Suppressor macrophage (primary cell): ENCODE results near the gene PTTG2.
A peak's percentile ranks its signal among the peaks of the same experiment; 100 is the strongest.
"Not testable (repeated sequence)": the region's sequence is repeated elsewhere in the genome, so short reads cannot be mapped to it uniquely, and the experiment has no call there.

Source experiments
- DNase-seq, 4 experiments: peaks; one replicate each; pipeline ENCODE4 v3.0.0-alpha.2; 2020 to 2022

The PTTG2 gene

GRCh38 chr4:37958932-37959331 is 1.3 kb upstream of the PTTG2 start:
- DNase-seq = no peak

DNA sequence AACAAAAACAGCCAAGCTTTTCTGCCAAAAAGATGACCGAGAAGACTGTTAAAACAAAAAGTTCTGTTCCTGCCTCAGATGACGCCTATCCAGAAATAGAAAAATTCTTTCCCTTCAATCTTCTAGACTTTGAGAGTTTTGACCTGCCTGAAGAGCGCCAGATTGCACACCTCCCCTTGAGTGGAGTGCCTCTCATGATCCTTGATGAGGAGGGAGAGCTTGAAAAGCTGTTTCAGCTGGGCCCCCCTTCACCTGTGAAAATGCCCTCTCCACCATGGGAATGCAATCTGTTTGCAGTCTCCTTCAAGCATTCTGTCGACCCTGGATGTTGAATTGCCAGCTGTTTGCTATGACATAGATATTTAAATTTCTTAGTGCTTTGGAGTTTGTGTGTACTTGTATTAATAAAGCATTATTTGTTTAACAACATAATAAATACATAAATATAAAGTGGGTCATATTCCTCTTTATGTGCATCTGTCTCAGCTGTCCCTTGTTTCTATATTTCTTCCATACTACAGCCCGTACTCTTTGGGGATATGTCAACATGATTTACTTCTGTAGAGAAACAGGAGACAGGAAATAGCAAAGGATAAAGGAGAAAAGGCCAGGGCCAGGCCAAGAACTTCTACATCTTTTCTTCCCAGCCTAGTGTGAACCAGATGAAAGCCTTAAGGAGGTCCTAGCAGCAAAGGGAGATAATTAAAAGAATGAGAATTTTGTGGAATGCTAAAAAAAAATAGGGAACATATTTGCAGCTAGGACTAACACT is 667 bp downstream of the PTTG2 start:
- DNase-seq = no peak

DNA sequence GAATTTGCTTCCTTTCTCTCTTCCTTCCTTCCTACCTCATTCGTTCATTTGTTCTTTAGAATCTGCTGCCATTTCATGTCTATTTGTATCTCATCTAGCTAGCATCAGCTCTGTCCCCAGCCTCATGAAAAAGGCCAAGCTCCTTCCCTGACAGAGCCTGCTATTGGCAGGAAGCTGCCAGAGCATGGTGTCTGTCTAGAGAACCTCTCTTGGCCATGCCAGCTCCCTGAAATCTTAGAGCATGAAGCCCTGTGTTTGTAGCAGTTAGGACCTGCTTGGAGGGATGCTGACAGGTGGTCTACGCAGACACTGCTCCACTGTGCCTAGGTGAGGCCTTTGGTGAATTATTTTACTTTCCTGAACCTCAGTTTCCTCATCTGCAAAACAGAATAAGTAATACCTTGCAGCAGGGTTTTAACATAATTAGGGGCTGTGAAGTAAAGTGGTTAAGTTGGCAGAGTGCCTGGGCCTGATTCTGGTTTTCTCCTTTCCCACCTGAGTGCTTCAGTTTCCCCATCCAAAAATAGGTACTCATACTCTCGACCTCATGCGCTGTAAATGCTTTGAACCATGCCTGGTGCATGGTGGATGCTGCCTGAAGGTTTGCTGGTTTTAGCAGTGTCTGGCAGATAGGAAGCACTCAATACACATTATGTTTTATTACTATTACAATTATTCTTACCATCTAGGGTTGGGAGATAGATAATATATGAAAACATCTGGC is 4.7 kb downstream of the PTTG2 start:
- no peak for DNase-seq

DNA sequence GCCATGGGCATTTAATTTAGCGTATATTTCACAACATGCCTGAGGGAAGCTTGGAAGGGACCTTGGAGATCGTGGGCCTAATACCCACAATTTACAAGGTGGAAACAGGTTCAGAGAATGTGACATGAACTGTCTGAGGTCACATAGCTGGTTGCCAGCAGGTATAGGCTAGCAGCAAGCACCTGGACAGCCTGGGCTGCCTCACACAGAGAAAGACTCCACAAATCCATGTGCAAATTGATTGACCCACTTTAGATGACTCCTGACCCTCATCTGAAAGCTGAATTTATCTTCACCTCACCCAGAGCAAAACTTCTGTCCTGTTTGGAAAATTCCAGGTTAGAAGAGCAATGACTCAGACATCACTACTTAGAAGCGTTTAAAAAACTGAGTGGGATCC is 5.8 kb downstream of the PTTG2 start:
- DNase-seq = no peak

DNA sequence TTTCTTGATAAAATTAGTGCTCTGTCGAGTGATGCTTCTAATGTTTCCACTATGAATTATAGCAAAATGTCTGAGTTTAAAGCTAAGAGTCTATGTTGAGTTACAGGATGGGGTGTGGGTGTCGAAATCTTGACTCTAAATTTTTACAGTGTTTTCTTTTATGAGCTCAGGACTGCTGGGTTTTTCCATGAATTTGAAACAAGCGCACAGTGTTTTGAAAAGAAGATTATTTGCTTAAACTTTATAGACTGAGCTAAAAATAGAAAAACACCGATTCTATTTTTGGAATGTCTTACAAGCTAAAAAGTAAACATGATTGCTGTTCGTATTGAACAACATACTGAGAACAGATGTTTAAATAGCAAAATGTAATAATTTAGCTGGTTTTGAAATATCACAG is 7.5 kb downstream of the PTTG2 start:
- DNase-seq = no peak

DNA sequence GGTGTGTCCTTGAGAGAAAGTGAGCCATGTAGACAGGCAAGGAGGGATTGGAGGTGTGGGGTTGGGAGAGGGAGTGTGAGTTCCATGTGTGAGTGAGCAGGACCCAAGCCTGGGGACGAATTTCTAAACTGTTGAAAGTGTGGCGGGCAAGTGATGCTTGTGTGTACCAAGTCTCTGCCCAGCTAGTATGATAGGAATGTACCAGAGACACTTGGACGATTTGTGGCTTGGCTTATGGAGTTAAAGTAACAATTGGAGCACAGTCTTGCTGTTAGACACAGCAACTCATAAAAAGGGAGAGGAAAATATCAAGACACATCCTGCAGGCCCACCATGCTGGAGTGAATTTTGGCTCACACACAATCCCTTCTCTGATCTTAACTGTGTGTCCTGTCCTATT is 8.5 kb downstream of the PTTG2 start:
- no peak for DNase-seq

DNA sequence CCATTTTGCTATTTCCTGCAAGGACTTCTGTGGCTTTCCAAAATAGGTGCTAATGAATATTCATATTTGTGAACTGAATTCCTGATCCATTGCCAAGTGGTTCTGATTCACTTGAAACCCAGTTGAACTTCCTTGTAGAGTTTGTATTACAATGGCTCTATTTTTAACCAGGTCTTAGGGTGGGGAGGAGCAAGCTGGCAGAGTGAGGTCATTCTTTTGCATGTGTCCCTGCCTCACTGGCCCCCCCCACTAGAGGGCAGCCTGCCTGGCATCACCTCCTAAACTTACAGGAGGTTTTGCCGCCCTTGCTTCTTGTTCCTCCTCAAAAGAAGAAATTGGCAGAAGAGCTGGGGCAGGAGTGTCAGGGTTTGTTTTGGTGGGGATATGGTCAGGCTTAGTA is 10.5 kb downstream of the PTTG2 start:
- peak; percentile 85 to 93 (median 91) for DNase-seq

DNA sequence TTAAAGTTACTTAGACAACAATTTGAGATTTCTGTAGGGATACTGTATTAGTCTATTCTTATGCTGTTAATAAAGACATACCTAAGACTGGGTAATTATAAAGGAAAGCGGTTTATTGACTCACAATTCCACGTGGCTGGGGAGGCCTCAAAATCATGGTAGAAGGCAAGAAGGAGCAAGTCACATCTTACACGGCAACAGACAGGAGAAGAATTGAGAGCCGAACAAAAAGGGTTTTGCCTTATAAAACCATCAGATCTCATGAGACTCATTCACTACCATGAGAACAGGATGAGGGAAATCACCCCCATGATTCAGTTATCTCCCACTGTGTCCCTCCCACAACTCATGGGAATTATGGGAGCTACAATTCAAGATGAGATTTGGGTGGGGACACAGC is 11.0 kb downstream of the PTTG2 start:
- no peak for DNase-seq

DNA sequence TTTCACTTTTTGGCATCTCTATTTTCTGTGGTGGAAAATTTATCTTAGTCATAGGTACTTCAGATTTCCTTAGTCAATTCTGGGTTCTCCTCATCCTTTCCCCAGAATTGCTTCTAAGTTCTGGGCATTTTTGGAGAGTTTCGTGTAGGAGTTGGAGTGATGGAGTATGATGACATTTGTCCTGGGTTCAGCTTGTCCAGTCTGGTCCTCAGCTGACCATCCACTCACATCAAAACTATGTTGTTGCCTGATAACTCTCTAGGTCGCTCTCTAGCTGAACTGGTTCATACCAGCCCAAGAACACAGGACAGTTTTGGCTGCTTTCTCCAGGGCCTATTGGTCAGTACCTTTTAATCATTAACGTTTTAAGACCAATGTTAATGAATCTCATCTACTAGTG is 13.2 kb downstream of the PTTG2 start:
- DNase-seq = no peak

DNA sequence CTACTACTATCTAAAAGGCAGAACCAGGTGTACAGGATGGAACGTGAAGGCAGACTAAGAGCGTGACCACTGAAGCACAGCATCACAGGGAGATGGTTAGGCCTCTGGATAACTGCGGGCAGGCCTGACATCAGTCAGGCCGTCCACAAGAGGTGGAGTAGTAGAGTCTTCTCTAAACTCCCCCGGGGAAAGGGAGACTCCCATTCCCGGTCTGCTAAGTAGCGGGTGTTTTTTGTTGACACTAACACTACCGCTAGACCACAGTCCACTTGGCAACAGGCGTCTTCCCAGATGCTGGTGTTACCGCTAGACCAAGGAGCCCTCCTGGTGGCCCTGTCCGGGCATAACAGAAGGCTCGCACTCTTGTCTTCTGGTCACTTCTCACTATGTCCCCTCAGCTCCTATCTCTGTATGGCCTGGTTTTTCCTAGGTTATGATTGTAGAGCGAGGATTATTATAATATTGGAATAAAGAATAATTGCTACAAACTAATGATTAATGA is 15.2 kb downstream of the PTTG2 start:
- not testable (repeated sequence) for DNase-seq

DNA sequence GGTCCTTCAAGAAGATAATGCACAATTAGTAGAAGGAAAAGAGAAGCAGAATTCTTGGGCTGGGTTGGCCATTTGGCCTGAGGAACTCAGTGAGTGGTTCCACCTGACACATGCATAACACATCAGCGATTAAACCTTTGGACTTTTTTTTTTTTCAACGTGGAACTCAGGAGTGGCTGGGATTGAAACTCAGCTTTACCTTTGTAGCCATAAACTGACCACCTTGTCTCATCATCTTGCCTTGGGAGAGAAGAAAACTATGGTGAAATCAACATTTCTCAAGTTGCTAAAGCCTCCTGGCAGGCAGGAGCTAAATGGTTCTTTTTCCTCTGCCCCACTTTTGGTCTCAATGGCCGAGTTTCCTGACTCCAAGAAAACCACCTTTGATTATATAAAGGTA is 16.3 kb downstream of the PTTG2 start:
- DNase-seq = peak in 2 of 4 experiments; percentile 13 to 24

DNA sequence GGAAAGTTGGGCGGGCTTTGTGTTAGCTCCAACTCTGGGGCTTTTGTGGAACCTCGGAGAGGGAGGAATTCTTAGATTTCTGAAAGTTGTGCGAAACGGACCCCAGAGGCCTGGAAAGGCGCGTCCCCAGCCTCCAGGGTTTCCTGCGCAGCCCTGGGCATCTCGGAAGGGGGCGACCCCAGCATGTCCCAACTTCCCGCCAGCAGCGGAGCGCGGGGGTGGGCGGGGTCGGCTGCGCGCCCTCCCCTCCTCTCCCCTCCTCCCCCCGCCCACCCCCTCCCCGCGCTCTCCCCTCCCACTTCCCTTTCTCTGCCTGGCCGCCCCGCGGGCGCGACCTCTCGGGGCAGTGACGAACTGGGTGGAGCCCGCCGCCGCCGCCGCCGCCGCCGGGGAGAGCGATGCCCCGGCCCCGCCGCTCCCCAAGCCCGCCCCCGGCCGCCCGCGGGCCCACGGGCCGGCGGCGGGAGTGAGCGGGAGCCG is 16.8 kb downstream of the PTTG2 start:
- DNase-seq = peak; percentile 85 to 95 (median 92)

- peak; percentile 82 to 94 (median 91) for DNase-seq
These were observed 17.5 kb downstream of the PTTG2 start for GRCh38 chr4:37977471-37978247.

DNA sequence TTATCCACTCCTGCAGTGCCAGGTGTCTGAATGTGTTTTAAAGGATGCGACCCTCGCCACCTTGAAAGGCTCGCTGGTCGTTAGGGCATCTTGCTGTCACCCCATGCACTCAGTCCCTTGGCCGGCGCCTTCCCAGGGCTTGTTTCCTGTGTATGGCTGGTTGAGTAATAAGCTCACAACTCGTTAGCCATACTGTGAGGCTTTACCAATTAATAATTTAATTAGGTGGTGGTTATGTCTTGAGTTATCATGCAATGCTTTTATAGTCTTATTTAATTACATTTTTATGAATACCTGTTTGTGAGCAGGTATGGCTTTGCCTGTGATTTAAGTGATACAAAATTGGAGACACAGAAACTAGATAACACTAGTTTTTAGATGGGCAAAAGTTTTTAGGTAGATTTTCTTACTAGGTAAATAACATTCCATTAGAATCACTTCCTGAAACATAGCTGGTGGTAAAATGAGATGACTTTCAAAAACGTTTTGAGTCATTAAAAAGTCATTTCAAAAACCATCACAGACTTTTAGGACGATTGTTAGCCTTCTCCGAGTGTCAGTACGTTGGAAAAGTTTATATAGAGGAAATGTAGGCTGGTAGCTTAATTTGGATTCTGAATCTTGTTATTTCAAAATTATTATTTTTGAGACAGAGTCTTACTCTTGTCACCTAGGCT is 18.2 kb downstream of the PTTG2 start:
- peak; percentile 33 to 61 (median 54) for DNase-seq

DNA sequence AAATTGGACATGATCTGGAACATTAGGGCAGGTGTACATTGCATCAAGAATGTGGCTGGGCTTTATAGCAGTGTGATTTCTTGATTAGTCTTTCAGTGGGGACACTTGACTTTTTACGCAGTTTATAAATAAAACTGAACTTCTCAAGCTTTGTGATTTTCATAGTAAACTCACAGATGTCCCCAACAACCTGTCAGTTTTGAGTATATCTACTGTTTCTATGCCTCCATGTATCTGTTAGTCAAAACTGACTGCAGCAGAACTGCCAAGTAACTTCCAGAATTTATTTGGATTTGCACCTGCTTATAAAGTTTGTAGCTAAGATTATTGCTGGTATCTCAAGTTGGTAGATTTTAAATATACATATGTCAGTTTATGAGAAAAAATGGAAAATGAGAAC is 20.0 kb downstream of the PTTG2 start:
- DNase-seq = no peak

GRCh38 chr4:37981425-37981824 is 21.2 kb downstream of the PTTG2 start:
- no peak for DNase-seq

DNA sequence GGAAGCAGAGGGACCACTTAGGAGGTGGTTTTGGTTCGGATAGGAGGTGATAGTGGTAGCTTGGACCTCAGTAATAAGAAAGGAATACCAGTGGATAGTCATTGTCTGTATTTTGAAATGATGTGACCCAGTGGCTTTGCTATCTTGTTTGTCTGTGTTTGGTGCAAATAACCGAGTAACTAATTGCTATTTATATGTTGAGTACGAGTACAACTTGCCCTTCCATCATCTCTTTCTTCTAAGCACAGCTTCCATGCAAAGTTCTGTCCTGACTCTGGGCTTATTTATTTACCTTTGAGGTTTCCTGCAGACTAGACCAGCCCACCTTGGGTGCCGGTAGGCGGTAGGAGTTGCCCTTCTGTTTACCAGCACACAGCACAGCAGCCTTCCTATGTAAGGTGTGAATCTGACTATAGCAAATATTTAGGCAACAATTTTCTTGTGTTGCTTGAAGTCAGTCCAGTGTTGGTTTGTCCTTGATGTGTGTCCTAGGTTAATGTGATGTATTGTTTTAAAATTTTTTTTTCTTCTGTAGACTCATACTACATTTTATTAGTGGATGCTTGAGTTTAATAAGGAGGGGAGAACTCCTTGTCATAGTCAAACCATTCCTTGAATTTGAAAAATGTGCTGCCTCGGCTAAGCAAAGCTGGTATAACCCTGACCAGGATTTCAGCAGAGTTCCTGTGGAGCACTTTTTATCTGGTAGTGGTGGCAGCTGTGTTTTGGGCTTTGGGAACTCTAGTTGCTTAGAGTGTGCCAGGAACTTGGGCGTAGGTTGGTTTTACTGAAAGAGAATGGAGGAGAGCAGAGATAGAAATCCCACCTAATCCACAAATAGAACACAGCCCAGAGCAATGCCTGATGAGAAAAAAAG is 21.9 kb downstream of the PTTG2 start:
- DNase-seq = no peak

DNA sequence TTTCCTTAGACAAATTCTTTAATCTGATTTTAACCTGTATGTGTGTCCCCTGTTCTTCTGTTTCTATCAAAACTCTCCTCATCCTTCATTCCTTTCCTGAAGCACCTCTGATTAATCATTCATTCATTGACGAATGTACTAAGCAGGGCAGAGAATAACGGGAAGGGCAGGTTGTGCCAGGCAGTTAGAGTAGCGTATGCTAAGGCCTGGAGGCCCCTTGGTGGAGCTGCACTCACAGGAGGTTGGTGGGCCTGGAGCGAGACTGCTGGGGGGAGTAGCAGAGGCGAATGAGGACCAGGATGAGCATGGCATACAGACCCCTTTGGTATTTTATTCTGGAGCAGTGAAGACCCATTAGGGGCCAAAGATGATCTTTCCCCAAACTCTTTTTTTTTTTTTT is 22.5 kb downstream of the PTTG2 start:
- DNase-seq = no peak

DNA sequence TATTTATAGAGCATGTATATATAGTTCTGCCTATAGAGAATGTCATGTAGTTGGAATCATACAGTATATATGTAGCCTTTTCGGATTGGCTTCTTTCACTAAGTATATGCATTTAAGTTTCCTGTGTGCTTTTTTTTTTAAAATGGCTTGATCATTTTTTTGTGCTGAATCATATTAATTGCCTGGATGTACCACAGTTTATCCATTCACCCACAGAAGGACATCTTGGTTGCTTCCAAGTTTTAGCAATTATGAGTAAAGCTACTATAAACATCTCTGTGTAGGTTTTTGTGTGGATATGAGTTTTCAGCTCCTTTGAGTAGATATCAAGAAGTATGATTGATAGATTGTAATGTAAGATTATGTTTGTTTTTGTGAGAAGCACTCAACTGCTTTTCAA is 23.8 kb downstream of the PTTG2 start:
- DNase-seq = no peak

- no peak for DNase-seq
These were observed 25.6 kb downstream of the PTTG2 start for GRCh38 chr4:37985730-37986275.

DNA sequence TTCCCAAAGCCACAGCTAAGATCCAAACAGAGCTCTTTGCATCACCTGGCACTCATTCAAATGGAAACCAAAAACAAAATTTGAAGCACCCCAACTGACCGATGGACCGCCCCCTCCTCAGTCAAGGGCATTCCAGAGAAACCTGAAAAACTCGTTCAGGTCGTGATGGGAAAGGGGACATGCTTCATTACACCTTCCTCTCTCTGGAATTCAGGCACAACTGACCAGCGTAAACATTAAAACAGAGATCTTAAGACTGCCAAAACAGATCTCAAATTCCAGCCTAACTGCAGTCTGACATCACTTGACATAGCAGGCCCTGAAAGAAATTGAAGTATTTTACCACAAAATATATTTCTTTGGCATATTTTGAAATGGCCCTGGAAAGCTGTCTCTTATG is 28.5 kb downstream of the PTTG2 start:
- DNase-seq = no peak
